ENCODE results near the gene ABHD14A.

ABHD14A gene

DNA sequence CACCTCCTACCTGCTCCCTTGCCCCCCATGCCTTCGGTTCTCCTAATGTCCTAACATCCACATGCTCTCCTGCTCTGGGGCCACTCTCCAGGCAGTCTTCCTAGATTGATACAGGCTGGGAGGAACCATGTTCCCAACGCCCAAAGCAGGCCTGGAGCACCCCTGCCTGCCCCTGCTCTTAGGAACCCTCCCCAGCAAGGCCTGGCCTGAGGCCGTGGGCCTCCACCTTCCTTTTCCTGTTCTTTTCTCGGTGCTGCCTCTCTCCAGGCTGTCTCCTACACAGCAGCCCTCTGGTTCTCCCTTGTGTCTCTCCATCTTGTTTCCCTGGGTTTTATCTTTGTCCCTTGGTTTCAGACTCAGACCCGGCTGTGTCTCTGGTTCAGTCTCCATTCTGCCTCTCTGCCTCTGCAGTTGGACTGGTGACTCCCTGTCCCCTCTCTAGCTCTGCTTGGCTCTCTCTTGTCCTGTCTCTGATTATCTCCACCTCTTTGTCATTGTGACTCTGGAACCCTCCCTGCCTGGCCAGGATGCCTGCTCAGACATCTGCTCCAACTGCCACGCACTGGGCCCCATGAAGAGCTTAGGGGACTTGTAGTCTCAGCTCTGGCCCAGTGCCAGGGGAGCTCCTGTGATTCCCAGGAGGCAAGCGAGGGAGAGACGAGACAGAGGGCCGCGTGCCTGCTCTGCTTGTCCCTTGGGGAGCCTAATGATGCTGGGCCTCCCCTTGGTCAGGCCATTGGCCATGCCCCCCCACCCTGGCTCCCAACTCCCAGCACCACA, 46.8 kb downstream of the ABHD14A start:
- DNase-seq: no peak

DNA sequence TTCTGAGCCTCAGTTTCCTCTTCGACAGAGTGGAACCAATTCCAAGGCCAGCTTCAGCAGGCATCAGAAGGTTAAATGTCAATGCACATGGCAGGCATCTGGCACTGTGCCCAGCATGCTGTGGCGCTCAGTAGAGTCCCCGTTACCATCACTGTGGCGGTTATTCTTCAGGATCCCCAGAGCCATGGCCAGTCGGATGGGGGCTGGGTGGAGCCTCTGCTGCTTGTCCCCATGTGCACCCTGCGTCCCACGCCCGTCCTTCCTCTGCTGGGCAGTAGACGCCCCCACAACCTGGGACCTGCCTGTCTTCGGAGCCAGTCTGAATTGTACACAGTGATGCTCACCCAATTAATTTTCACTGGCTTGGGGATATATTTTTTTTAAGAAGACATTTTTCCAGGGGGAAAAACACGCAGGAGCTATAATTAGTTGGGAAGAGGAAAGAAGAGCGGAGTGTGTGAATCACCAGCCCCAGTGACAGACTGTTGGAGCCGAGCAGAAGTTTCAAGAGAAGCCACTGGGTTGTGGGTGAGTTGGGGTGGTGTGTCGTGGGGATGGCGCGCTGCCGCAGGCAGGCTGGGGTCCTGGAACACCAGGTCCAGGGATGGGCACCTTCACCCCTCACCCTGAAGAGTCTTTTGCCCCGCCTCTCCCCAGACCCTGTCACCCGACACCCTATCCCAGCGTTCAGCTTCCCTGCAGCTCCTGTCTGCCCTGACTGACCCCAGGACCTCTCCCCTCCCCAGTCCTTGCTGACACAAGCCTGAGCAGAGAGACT, 47.6 kb downstream of the ABHD14A start:
- DNase-seq: no peak

DNA sequence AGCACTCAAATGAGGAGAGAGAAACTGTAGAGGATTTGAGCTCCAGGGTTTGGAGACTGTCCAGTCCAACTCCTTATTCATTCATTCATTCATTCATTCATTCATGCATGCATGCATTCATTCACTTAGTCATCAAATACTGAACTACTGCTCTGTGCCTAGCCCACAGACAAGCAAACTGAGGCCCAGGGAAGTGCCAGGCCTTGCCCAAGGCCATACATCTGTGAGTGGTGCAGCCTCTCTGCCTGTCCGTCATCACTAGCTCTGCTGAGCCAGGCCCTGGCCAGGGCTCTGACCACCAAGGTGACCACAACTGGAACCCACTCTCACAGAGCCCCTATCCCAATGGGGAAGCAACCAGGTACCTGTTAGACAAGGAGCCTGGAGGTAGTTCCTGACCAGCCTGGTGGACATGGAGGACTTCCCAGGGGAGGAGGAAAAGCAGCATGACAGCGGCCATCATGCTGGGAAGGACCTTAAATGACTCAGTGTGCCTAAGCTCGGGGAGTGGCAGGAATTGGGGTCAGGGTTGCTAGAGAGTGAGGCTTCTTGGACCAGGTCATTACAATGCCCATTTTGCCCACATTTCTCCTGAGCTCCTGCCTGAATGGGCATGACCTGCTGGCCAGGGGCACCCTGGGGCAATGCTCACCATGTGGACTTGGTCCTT, 48.4 kb downstream of the ABHD14A start:
- DNase-seq: no peak

- DNase-seq: no peak
Measured at GRCh38 chr3:52023860-52024764, 49.2 kb downstream of the ABHD14A start.

DNA sequence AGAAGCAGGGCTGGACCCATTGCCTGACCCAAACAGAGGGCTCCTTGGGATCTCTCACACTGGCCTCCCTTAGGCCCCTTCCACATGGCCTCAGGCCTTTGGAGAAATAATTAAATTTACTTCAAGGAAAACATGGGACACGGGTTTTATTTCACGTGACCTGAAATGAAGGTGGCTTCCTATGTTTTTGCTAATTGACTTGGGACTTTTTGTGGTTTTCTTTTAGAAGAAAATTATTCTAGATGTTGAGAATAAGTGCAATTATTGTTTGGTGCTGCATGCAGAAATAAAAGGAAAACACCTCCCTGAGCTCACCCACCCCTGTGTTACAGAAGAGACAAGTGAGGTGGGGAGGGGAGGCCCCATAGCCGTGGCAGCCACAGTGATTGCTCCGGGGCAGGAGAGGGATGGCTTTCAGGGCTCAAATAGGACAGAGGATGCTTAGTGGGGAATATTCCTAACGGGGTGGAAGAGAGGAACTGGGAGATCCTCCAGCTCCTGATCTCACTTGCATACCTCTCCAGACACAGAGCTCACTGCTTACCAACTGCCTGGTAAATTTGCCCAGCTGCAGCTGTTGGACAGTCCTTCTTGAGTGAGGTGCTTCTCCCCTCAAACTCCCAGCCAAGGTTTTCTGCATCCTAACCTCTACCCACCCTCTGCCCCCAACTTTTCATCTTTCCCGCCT, 50.0 kb downstream of the ABHD14A start:
- no peak for DNase-seq

DNA sequence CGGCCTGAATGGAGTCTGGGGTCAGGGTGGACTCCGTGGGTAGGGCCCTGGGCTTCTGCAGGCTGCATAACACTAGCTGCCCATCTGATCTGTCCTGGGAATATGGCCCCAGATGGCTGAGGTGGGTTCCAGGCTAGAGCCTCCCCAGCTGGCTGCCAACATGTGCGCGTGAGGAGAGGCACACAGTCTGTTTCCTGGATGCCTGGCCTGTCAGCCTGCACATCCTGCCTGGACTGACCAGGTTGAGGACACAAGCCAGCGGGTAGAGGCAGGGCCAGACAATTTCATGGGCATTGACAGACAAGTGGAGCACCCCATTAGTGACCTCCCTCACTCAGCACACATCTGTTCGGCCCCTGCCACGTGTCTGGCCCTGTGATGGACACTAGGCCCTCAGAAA, 50.6 kb downstream of the ABHD14A start:
- no peak for DNase-seq

DNA sequence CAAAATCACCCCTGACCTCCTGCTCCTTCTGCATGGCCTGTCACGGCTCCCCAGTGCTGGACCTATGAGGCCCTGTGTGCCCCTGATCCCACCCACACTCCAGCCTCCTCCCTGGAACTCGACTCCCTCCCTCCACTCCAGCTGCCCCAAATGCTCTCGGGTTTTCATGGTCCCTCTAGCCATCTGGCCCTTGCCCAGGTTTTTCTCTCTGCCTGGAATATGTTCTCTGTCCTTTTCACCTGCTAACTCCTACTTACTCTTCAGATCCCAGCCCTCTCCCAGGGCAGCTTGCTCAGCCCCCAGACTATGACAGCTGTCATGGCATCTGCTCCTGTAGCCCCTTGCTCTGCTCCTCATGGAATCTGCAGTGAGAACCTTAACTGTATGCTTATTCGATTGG, 51.2 kb downstream of the ABHD14A start:
- no peak for DNase-seq

DNA sequence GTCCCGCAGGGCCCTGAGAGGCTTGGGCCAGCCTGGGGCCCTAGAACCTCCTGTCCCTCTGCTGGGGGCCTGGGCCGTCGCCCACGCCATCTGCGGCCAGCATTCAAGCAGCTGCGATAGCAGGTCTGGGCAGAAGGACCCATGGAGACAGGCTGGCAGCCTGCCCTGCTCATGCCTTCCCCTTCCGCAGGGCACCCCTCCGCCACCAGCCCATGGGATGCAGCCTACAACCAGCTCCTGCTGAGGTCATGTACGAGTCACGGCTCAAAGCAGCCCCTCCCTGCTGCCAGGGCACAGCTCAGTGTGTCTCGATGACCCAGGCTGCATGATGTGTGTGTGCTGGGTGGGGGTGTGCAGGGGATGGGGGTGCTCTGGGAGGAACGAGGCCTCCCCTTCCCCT, 53.7 kb downstream of the ABHD14A start:
- DNase-seq: no peak

DNA sequence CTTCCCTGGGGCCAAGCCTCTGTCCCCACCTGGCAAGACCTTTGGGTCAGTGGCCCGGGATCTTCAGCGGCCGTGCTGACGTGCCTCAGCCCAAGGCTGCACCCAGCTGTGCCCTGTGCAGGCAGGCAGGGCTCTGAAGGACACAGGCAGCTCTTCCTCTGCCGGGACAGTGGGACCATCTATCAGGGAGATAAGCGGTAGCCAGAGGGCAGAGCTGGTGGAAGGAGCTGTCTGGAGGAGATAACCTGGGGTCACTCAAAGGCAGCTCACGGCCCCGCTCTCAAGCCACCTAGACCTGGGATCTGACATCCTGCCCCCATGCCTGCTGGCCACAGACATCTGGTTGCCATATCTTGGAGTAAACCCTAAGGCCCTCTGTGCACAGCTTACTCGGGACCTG, 54.2 kb downstream of the ABHD14A start:
- no peak for DNase-seq

- DNase-seq: no peak
Measured at GRCh38 chr3:52029535-52029934, 54.7 kb downstream of the ABHD14A start.
